ENCODE measurements around the gene XRCC4. TPM values are rescaled to one million over a fixed set of nuclear protein-coding genes. Genes with fewer than 3 reads are reported as not detected.

Gene XRCC4
- total RNA-seq, 1 experiment from 2014 or later, result 13.8 TPM

- ChIA-PET CTCF (no interaction called here), POLR2A (ENCODE audit: unreplicated experiment) (no interaction called here)
- DNase-seq, result peak; percentile 89
- H3K79me2 ChIP-seq (ENCODE audit: low read length), result no peaks in the 10 kb centered on the region
- H3K27me3 ChIP-seq (ENCODE audit: low read length), result no peaks in the 10 kb centered on the region
- peaks cover 39% of the 10 kb centered on the region for H3K4me1 ChIP-seq (ENCODE audit: insufficient read depth, low read length)
- H3K9ac ChIP-seq (ENCODE audit: low read length), result no peak overlapping the region
- no peak overlapping the region for H3K4me3 ChIP-seq (ENCODE audit: low read length)
- no peaks in the 10 kb centered on the region for H3K36me3 ChIP-seq (ENCODE audit: low read depth, low read length)
- intact Hi-C loops (cut with micrococcal nuclease), result loop anchor here (5.0 to 10.0 kb wide), 5 partner anchors 149 to 741 kb away; partner anchors contain the start of gene VCAN
- 0 out of 2 replicates have a peak overlapping the region, but pooled peaks have one; percentile 29 for H2AFZ ChIP-seq (ENCODE audit: low read length)
- no peaks in the 10 kb centered on the region for H3K9me3 ChIP-seq (ENCODE audit: low read length)
- peak overlapping the region; percentile 55 for H3K4me2 ChIP-seq (ENCODE audit: low read length)
- TF ChIP-seq, protein P1, sequence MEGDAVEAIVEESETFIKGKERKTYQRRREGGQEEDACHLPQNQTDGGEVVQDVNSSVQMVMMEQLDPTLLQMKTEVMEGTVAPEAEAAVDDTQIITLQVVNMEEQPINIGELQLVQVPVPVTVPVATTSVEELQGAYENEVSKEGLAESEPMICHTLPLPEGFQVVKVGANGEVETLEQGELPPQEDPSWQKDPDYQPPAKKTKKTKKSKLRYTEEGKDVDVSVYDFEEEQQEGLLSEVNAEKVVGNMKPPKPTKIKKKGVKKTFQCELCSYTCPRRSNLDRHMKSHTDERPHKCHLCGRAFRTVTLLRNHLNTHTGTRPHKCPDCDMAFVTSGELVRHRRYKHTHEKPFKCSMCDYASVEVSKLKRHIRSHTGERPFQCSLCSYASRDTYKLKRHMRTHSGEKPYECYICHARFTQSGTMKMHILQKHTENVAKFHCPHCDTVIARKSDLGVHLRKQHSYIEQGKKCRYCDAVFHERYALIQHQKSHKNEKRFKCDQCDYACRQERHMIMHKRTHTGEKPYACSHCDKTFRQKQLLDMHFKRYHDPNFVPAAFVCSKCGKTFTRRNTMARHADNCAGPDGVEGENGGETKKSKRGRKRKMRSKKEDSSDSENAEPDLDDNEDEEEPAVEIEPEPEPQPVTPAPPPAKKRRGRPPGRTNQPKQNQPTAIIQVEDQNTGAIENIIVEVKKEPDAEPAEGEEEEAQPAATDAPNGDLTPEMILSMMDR (conservative IDR thresholded peaks at IDR 0.05; ENCODE audit: low read depth, low read length), result no peak
- TF ChIP-seq EZH2phosphoT487 (IDR thresholded peaks at IDR 0.05; ENCODE audit: borderline replicate concordance, low read length) (no peak), EZH2 (IDR thresholded peaks at IDR 0.05; ENCODE audit: low read length, unreplicated experiment) (no peak)
- peak; percentile 97 for ATAC-seq
- TSS peak; percentile 59 for BruUV-seq (replicated peaks)
- no peaks in the 10 kb centered on the region for H4K20me1 ChIP-seq (ENCODE audit: low read length)
- no peaks in the 10 kb centered on the region for H3F3A ChIP-seq (ENCODE audit: low read length, unreplicated experiment)
- peak overlapping the region; percentile 38; the same call in 1 of the 2 replicates for H3K27ac ChIP-seq (ENCODE audit: low read length)
- no peaks in the 10 kb centered on the region for H3K9me2 ChIP-seq (replicated peaks; ENCODE audit: low read length)
These were observed 18.7 kb downstream of the XRCC4 start for GRCh38 chr5:83095957-83096539.

DNA sequence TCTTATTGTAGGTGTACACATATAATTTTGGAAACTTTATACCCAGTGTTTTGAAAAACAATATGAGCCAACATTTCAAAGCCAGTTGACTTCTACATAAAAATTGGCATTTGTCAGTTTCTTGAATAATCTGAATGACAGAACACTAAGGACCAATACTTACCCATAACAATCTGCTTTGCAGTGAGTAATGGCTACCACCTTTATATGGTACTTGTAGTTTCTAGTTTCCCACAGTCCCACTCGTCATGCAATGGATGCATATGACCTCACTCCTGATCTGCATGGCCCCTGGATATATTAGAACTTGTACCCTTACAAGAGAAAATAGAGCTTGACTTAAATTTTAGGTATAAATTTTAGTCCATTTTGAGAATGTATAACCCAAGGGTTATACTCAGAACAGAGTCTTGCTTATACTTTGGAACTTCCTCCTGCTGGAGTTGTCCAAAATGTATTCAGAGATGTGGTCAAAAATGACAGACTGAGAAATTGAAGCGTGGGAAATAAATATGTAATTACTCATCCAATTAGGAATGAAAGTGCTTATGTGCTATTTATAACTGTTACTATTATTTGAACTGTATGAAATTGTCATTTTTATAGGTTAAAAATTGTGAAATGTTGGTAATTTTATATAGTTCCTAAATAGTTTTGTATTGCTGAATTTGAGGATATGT, 19.5 kb downstream of the XRCC4 start:
- Histone ChIP-seq H2AFZ (ENCODE audit: low read length) (no peak overlapping the region), H3K4me2 (ENCODE audit: low read length) (0 out of 2 replicates have a peak overlapping the region, but pooled peaks have one; percentile 55), H3K79me2 (ENCODE audit: low read length) (no peaks in the 10 kb centered on the region), H3F3A (ENCODE audit: low read length, unreplicated experiment) (no peaks in the 10 kb centered on the region), H3K9me2 (replicated peaks; ENCODE audit: low read length) (no peaks in the 10 kb centered on the region), H3K9me3 (ENCODE audit: low read length) (no peaks in the 10 kb centered on the region), H3K27ac (ENCODE audit: low read length) (no peak overlapping the region), H3K4me1 (ENCODE audit: insufficient read depth, low read length) (peaks cover 39% of the 10 kb centered on the region), H3K27me3 (ENCODE audit: low read length) (no peaks in the 10 kb centered on the region), H3K36me3 (ENCODE audit: low read depth, low read length) (no peaks in the 10 kb centered on the region), H3K4me3 (ENCODE audit: low read length) (no peak overlapping the region), H4K20me1 (ENCODE audit: low read length) (no peaks in the 10 kb centered on the region), H3K9ac (ENCODE audit: low read length) (no peak overlapping the region)
- CTCF ChIA-PET, result no interaction called here
- intact Hi-C loops (cut with micrococcal nuclease), result loop anchor here (5.0 to 10.0 kb wide), 5 partner anchors 148 to 742 kb away; partner anchors contain the start of gene VCAN
- TF ChIP-seq EZH2phosphoT487 (IDR thresholded peaks at IDR 0.05; ENCODE audit: borderline replicate concordance, low read length), result no peak
- TF ChIP-seq, protein P1 (conservative IDR thresholded peaks at IDR 0.05; ENCODE audit: low read depth, low read length), result no peak
- TF ChIP-seq EZH2 (IDR thresholded peaks at IDR 0.05; ENCODE audit: low read length, unreplicated experiment), result no peak
- POLR2A ChIA-PET (ENCODE audit: unreplicated experiment), result no interaction called here
- DNase-seq (no peak), ATAC-seq (no peak)
- no TSS peak for BruUV-seq (replicated peaks)
